GM19025 (cell line): ENCODE measurements around the gene GGN.

Experiments
- ATAC-seq: cut with Tn5 transposase; IDR thresholded peaks from one replicate; pipeline ENCODE4 v1.9.1; 2021; ENCODE audit warnings: mild to moderate bottlenecking, low read depth, moderate library complexity; ENCODE audit not compliant: unreplicated experiment

The GGN gene

GRCh38 chr19:38388349-38389100 lies 691 bp upstream of the GGN start, which contains the start of gene SPRED3:
Gene SPRED3, plus strand, starts transcription at chr19:38388697. Its CDS starts 1,606 bp downstream, at chr19:38390303.
- ATAC-seq, result no peak

- no peak for ATAC-seq
Measured at GRCh38 chr19:38386971-38387549, 774 bp downstream of the GGN start.

- ATAC-seq, result no peak
Measured at GRCh38 chr19:38386300-38386970, 1.4 kb downstream of the GGN start.

- ATAC-seq, result no peak
Measured at GRCh38 chr19:38385804-38386257, 2.0 kb downstream of the GGN start.

GRCh38 chr19:38385057-38385803 lies 2.6 kb downstream of the GGN start:
- no peak for ATAC-seq

- no peak for ATAC-seq
Measured at GRCh38 chr19:38384209-38385027, 3.4 kb downstream of the GGN start.

GRCh38 chr19:38383743-38384142 lies 4.1 kb downstream of the GGN start:
- no peak for ATAC-seq

GRCh38 chr19:38383184-38383583 lies 4.7 kb downstream of the GGN start:
- no peak for ATAC-seq

GRCh38 chr19:38381138-38381537 lies 6.7 kb downstream of the GGN start:
- ATAC-seq, result no peak

- no peak for ATAC-seq
Measured at GRCh38 chr19:38378866-38379265, 9.0 kb downstream of the GGN start.

- ATAC-seq, result no peak
Measured at GRCh38 chr19:38377052-38377451, 10.8 kb downstream of the GGN start.

- ATAC-seq, result no peak
Measured at GRCh38 chr19:38376576-38376975, 11.3 kb downstream of the GGN start.

GRCh38 chr19:38375748-38376147 lies 12.1 kb downstream of the GGN start:
- no peak for ATAC-seq

- ATAC-seq, result no peak
Measured at GRCh38 chr19:38375098-38375493, 12.7 kb downstream of the GGN start.

- peak; percentile 93 for ATAC-seq
Measured at GRCh38 chr19:38374332-38375097, 13.3 kb downstream of the GGN start, which contains the start of gene PSMD8. Gene PSMD8, plus strand, starts transcription at chr19:38374571. Its CDS starts 31 bp downstream, at chr19:38374602.

- ATAC-seq, result no peak
Measured at GRCh38 chr19:38373907-38374331, 13.9 kb downstream of the GGN start.

- no peak for ATAC-seq
Measured at GRCh38 chr19:38371081-38371480, 16.8 kb downstream of the GGN start.

- no peak for ATAC-seq
Measured at GRCh38 chr19:38370299-38370698, 17.5 kb downstream of the GGN start.

- no peak for ATAC-seq
Measured at GRCh38 chr19:38369584-38369983, 18.2 kb downstream of the GGN start.
